Measurements from ENCODE around the gene ADGRB2. TPM values are rescaled to one million over a fixed set of nuclear protein-coding genes. Genes with fewer than 3 reads are reported as not detected.
"Not testable (repeated sequence)": the region's sequence is repeated elsewhere in the genome, so short reads cannot be mapped to it uniquely, and the experiment has no call there.

Gene ADGRB2
- total RNA-seq, 4 donors from 2014 or later = 0.77 to 31.0 (median 3.7) TPM; not detected in 1

- Histone ChIP-seq H3K27me3 (no peaks in the 10 kb centered on the region), H3K36me3 (no peaks in the 10 kb centered on the region), H3K9me3 (no peaks in the 10 kb centered on the region), H3K4me3 (no peak overlapping the region), H3K27ac (no peak overlapping the region), H3K4me1 (peaks cover 0 to 17% of the 10 kb centered on the region in 2 donors)
- intact Hi-C loops (cut with DNase I; ENCODE audit: low total_unique reads) = no loop called here
- no peak for TF ChIP-seq POLR2A (IDR thresholded peaks at IDR 0.05)
- TF ChIP-seq, protein P1, sequence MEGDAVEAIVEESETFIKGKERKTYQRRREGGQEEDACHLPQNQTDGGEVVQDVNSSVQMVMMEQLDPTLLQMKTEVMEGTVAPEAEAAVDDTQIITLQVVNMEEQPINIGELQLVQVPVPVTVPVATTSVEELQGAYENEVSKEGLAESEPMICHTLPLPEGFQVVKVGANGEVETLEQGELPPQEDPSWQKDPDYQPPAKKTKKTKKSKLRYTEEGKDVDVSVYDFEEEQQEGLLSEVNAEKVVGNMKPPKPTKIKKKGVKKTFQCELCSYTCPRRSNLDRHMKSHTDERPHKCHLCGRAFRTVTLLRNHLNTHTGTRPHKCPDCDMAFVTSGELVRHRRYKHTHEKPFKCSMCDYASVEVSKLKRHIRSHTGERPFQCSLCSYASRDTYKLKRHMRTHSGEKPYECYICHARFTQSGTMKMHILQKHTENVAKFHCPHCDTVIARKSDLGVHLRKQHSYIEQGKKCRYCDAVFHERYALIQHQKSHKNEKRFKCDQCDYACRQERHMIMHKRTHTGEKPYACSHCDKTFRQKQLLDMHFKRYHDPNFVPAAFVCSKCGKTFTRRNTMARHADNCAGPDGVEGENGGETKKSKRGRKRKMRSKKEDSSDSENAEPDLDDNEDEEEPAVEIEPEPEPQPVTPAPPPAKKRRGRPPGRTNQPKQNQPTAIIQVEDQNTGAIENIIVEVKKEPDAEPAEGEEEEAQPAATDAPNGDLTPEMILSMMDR (IDR thresholded peaks at IDR 0.05) = no peak
- no peak for DNase-seq
Observed at GRCh38 chr1:31707711-31708110, 56.4 kb downstream of the ADGRB2 start.

DNA sequence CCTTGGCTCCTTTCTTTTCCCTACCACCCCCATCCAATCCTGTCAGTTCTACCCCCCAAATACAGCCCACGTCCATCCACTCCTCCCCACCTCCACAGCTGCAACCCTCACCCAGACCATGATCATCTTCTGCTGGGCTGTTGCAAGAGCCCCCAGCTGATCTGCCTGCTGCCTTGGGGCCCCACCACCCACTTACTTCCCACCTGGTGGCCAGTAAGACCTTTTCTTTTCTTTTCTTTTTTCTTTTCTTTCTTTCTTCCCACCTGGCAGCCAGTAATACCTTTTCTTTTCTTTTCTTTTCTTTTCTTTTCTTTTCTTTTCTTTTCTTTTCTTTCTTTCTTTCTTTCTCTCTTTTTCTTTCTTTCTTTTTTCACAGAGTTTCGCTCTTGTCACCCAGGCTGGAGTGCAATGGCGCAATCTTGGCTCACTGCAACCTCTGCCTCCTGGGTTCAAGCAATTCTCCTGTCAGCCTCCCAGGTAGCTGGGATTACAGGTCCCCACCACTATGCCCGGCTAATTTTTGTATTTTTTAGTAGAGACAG lies 57.0 kb downstream of the ADGRB2 start:
- H3K36me3 ChIP-seq; H3K9me3 ChIP-seq; DNase-seq; H3K27me3 ChIP-seq; H3K27ac ChIP-seq; H3K4me3 ChIP-seq; intact Hi-C loops (cut with DNase I; ENCODE audit: low total_unique reads): not testable (repeated sequence)
- H3K4me1 ChIP-seq = peaks cover 0 to 12% of the 10 kb centered on the region in 2 donors

GRCh38 chr1:31706384-31707058 lies 57.6 kb downstream of the ADGRB2 start:
- Histone ChIP-seq H3K4me1 (peaks cover under 1 to 14% of the 10 kb centered on the region in 2 donors), H3K36me3 (no peaks in the 10 kb centered on the region), H3K9me3 (no peaks in the 10 kb centered on the region), H3K27ac (no peak overlapping the region), H3K4me3 (no peak overlapping the region), H3K27me3 (no peaks in the 10 kb centered on the region)
- TF ChIP-seq, protein P1 (IDR thresholded peaks at IDR 0.05) = no peak
- intact Hi-C loops (cut with DNase I; ENCODE audit: low total_unique reads) = no loop called here
- DNase-seq = no peak

DNA sequence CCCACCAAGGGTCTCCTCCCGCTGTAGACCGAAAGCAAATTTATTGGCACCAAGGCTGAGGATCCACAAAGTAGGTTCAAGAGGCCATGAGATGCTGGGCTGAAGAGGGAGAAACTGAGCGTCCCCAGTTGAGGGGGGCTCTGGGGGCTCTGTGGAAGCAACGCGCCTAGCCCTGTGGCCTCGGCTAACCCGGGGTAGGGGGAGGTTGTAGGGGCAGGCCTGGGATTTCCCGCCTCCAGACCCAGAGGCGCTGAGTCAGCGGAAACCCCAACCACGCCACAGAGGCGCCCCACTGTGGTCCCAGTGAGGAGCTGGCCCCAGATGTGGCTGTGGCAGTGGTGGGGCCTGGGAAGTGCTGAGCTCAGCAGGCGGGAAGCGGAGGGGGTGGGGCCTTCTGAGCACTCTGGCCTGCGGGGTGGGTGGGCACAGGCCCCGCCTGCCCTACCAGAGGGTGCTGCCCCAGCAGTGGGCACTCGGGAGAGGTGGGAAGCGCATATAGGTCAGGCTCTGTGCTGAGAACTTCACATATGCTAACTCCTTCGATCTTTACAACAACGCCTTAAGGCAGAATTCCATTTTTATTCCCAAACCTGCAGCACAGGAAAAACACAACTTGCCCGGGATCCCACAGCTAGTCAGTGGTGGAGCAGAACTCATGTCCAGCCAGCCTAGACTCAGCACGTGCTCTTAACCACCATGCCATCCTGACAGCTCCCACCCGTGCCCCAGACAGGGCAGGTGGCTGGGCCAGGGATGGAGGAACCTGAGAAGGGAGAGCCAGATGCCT lies 58.9 kb downstream of the ADGRB2 start:
- Histone ChIP-seq H3K27me3 (no peaks in the 10 kb centered on the region), H3K4me1 (peaks cover 11 to 22% of the 10 kb centered on the region in 2 donors), H3K4me3 (no peak overlapping the region), H3K9me3 (no peaks in the 10 kb centered on the region), H3K36me3 (no peaks in the 10 kb centered on the region), H3K27ac (peak overlapping the region; percentile 80 to 89)
- intact Hi-C loops (cut with DNase I; ENCODE audit: low total_unique reads) = no loop called here
- peak; percentile 63 to 71 for DNase-seq
- no peak for TF ChIP-seq POLR2A (IDR thresholded peaks at IDR 0.05)
- TF ChIP-seq, protein P1 (IDR thresholded peaks at IDR 0.05) = peak; percentile 14 to 49 (median 38)

DNA sequence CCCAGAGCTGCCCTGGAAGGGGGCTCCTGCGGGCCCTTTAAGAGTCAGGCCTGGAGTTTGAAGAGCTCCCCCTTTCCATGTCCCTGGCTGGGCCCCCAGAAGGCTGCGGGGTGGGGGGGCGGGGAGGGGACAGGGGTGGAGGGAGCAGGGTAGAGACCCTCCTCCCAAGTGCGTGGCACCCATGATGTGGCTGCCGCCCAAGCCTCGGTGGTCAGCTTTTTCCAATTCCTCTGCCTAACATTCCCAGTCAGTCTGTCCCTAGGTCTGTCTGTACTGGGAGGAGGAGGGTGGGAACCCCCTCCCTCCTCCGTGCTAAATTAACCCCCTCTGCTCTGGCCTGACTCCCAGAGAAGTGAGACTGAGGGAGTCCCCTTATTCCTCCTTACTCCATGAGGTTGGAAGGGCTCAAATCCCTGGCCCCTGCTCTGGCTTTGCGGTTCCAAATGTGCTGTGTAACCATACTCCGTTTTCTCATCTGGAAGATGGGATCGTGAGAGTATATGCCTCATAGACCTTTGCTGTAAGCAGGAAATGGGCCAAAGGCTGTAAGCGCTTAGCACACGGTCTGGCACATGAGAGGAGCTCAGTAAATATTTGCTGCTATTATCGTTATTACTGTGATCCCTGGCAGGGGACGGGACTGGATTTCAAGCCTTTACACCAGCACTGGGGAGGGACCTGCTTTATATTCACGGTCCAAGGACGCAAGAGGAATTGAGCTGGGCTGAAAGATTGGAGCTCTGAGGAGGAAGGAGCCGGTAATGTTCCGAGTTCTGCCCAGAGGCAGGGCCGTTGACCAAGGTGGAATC lies 59.7 kb downstream of the ADGRB2 start:
- Histone ChIP-seq H3K27ac (peak overlapping the region; percentile 80 to 89), H3K4me3 (peak overlapping the region; percentile 34 to 44), H3K27me3 (no peaks in the 10 kb centered on the region), H3K36me3 (no peaks in the 10 kb centered on the region), H3K4me1 (peaks cover 19 to 27% of the 10 kb centered on the region in 2 donors), H3K9me3 (no peaks in the 10 kb centered on the region)
- TF ChIP-seq, protein P1 (IDR thresholded peaks at IDR 0.05) = no peak
- TF ChIP-seq POLR2A (IDR thresholded peaks at IDR 0.05) = no peak
- intact Hi-C loops (cut with DNase I; ENCODE audit: low total_unique reads) = no loop called here
- peak; percentile 61 to 70 for DNase-seq
